Measurements from ENCODE around the gene CD3E.

Gene CD3E

GRCh38 chr11:118290923-118291322 is 13.6 kb upstream of the CD3E start:
- Histone ChIP-seq H3K4me2 (ENCODE audit: low read depth, low read length) (no peak overlapping the region), H4K20me1 (ENCODE audit: insufficient read depth, low read length) (no peaks in the 10 kb centered on the region), H3K9me3 (replicated peaks; ENCODE audit: insufficient read depth, low read length) (no peaks in the 10 kb centered on the region), H3K9me2 (replicated peaks; ENCODE audit: insufficient read depth, low read length) (no peaks in the 10 kb centered on the region), H2AFZ (ENCODE audit: low read length) (no peak overlapping the region), H3K4me1 (ENCODE audit: low read length) (no peaks in the 10 kb centered on the region), H3K9ac (ENCODE audit: low read length) (no peak overlapping the region), H3K27me3 (replicated peaks; ENCODE audit: insufficient read depth, low read length) (no peaks in the 10 kb centered on the region), H3K79me2 (ENCODE audit: low read length) (no peaks in the 10 kb centered on the region), H3K36me3 (replicated peaks; ENCODE audit: insufficient read depth, low read length) (no peaks in the 10 kb centered on the region), H3K27ac (ENCODE audit: low read length) (no peak overlapping the region), H3F3A (ENCODE audit: insufficient read depth, low read length) (no peaks in the 10 kb centered on the region), H3K4me3 (ENCODE audit: low read length) (no peak overlapping the region)
- TF ChIP-seq CTCF (IDR thresholded peaks at IDR 0.05; ENCODE audit: low read length) (peak; percentile 25), EZH2 (optimal IDR thresholded peaks at IDR 0.05; ENCODE audit: low read depth, low read length) (no peak)
- no peak for DNase-seq

- no peak overlapping the region for H3K4me3 ChIP-seq (ENCODE audit: low read length)
- no peaks in the 10 kb centered on the region for H3K27me3 ChIP-seq (replicated peaks; ENCODE audit: insufficient read depth, low read length)
- no peak for DNase-seq
- no peak overlapping the region for H3K9ac ChIP-seq (ENCODE audit: low read length)
- no peaks in the 10 kb centered on the region for H3K36me3 ChIP-seq (replicated peaks; ENCODE audit: insufficient read depth, low read length)
- no peaks in the 10 kb centered on the region for H4K20me1 ChIP-seq (ENCODE audit: insufficient read depth, low read length)
- H3F3A ChIP-seq (ENCODE audit: insufficient read depth, low read length): no peaks in the 10 kb centered on the region
- no peak for TF ChIP-seq CTCF (IDR thresholded peaks at IDR 0.05; ENCODE audit: low read length)
- no peaks in the 10 kb centered on the region for H3K4me1 ChIP-seq (ENCODE audit: low read length)
- no peaks in the 10 kb centered on the region for H3K9me2 ChIP-seq (replicated peaks; ENCODE audit: insufficient read depth, low read length)
- no peak overlapping the region for H3K27ac ChIP-seq (ENCODE audit: low read length)
- H3K79me2 ChIP-seq (ENCODE audit: low read length): no peaks in the 10 kb centered on the region
- no peak overlapping the region for H2AFZ ChIP-seq (ENCODE audit: low read length)
- no peaks in the 10 kb centered on the region for H3K9me3 ChIP-seq (replicated peaks; ENCODE audit: insufficient read depth, low read length)
- H3K4me2 ChIP-seq (ENCODE audit: low read depth, low read length): no peak overlapping the region
These were observed 12.9 kb upstream of the CD3E start for GRCh38 chr11:118291477-118292135.

GRCh38 chr11:118294053-118294452 is 10.5 kb upstream of the CD3E start:
- no peaks in the 10 kb centered on the region for H3K9me2 ChIP-seq (replicated peaks; ENCODE audit: insufficient read depth, low read length)
- H3K4me2 ChIP-seq (ENCODE audit: low read depth, low read length): no peak overlapping the region
- H3K9ac ChIP-seq (ENCODE audit: low read length): no peak overlapping the region
- no peaks in the 10 kb centered on the region for H3K4me1 ChIP-seq (ENCODE audit: low read length)
- no peaks in the 10 kb centered on the region for H3K36me3 ChIP-seq (replicated peaks; ENCODE audit: insufficient read depth, low read length)
- H3K9me3 ChIP-seq (replicated peaks; ENCODE audit: insufficient read depth, low read length): no peaks in the 10 kb centered on the region
- H3K27ac ChIP-seq (ENCODE audit: low read length): no peak overlapping the region
- H4K20me1 ChIP-seq (ENCODE audit: insufficient read depth, low read length): no peaks in the 10 kb centered on the region
- no peaks in the 10 kb centered on the region for H3K27me3 ChIP-seq (replicated peaks; ENCODE audit: insufficient read depth, low read length)
- no peaks in the 10 kb centered on the region for H3K79me2 ChIP-seq (ENCODE audit: low read length)
- TF ChIP-seq EZH2 (optimal IDR thresholded peaks at IDR 0.05; ENCODE audit: low read depth, low read length): no peak
- no peak for TF ChIP-seq CTCF (IDR thresholded peaks at IDR 0.05; ENCODE audit: low read length)
- TF ChIP-seq EZH2phosphoT487 (IDR thresholded peaks at IDR 0.05; ENCODE audit: low read length): no peak
- no peak overlapping the region for H3K4me3 ChIP-seq (ENCODE audit: low read length)
- H3F3A ChIP-seq (ENCODE audit: insufficient read depth, low read length): no peaks in the 10 kb centered on the region
- no peak for DNase-seq
- no peak overlapping the region for H2AFZ ChIP-seq (ENCODE audit: low read length)
